IPS-15b (cell line): Measurements from ENCODE around the gene CLN3.

ENCODE experiments used
- H3K27me3 ChIP-seq: one replicate; pipeline ENCODE4 v1.6.1; 2013; ENCODE audit warnings: low read length; ENCODE audit not compliant: control insufficient read depth, insufficient read depth
- H3K36me3 ChIP-seq: one replicate; pipeline ENCODE4 v1.6.1; 2013; ENCODE audit warnings: low read length; ENCODE audit not compliant: control insufficient read depth, insufficient read depth
- H3K4me1 ChIP-seq: one replicate; pipeline ENCODE4 v1.6.1; 2013; ENCODE audit warnings: mild to moderate bottlenecking, low read length; ENCODE audit not compliant: control insufficient read depth, insufficient read depth
- H3K4me3 ChIP-seq: one replicate; pipeline ENCODE4 v1.5.1; 2013; ENCODE audit warnings: low read depth, low read length
- H3K9ac ChIP-seq: one replicate; pipeline ENCODE4 v1.6.1; 2013; ENCODE audit warnings: low read depth, mild to moderate bottlenecking, low read length
- H3K9me3 ChIP-seq: one replicate; pipeline ENCODE4 v1.6.1; 2013; ENCODE audit warnings: mild to moderate bottlenecking, low read length; ENCODE audit not compliant: control insufficient read depth, insufficient read depth

The CLN3 gene

GRCh38 chr16:28491970-28492474, at the start of gene CLN3:
Gene CLN3, minus strand, starts transcription at chr16:28492074. Its CDS starts 315 bp downstream, at chr16:28491759.
- Histone ChIP-seq H3K36me3 (no peaks in the 10 kb centered on the region), H3K9ac (peak within 1 kb of the TSS; percentile 90), H3K9me3 (no peaks in the 10 kb centered on the region), H3K4me1 (no peaks in the 10 kb centered on the region), H3K4me3 (peak within 1 kb of the TSS; percentile 83), H3K27me3 (no peaks in the 10 kb centered on the region)

DNA sequence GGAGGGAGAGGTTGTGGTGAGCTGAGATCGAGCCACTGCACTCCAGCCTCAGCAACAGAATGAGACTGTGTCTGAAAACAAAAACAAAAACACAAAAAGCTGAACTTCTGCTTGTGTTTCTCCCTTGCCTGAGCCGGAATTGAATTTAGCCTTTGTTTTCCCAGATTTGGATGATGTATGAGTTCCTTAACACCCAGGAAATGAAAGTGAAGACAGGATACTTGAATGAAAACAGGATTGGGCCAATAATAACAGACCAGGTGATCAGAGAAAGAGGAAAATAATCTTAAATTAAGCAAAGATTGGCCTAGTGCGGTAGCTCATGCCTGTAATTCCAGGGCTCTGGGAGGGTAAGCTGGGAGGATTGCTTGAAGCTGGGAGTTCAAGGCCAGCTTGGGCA, 48.5 kb upstream of the CLN3 start:
- no peaks in the 10 kb centered on the region for H3K4me1 ChIP-seq
- H3K27me3 ChIP-seq = no peaks in the 10 kb centered on the region
- no peaks in the 10 kb centered on the region for H3K9me3 ChIP-seq
- H3K9ac ChIP-seq = no peak overlapping the region
- no peaks in the 10 kb centered on the region for H3K36me3 ChIP-seq
- no peak overlapping the region for H3K4me3 ChIP-seq

DNA sequence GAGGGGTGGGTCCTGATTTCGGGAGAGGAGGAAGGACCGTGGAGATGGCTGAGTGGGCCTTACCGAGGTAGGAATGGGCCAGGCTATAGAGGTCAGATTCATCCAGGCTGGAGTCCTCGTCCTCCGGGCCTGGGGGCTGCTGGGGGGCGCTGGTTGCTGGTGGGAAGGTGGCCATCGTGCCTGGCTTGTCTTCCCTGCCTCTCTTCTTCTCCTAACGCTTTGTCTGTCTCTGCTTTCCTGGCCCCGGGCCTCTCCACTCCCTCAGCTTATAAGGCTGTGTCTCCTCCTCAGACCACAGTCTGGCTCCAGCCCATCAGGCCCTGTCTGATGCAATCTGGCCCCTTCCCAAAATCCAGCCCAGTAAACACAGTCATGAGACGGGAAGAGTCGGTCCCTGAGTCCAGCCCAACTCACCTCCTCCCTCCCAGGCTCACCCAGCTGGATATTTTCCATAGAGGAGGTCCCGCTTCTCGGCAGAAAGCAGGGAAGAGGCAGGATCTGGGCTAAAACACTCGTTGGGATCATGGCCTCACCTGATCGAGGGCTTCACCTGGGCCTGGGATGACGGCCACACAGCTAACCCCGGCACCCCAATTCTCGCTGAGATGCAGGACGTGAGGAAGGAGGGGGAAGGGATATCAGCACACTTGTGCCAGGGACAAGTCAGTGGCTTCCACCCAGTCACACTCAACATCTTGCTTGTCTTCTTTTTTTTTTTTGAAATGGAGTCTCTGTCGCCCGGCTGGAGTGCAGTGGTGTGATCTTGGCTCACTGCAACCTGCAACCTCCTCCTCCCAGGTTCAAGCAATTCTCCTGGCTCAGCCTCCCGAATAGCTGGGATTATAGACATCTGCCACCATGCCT, 47.1 kb upstream of the CLN3 start, which contains the start of gene NUPR1:
NUPR1 (minus strand) TSS at position 242 of the 864 bp plus-strand sequence; CDS start at position 175, 67 bp downstream.
- Histone ChIP-seq H3K9ac (no peak within 1 kb of the TSS), H3K4me3 (no peak within 1 kb of the TSS), H3K4me1 (no peaks in the 10 kb centered on the region), H3K36me3 (no peaks in the 10 kb centered on the region), H3K9me3 (no peaks in the 10 kb centered on the region), H3K27me3 (no peaks in the 10 kb centered on the region)

DNA sequence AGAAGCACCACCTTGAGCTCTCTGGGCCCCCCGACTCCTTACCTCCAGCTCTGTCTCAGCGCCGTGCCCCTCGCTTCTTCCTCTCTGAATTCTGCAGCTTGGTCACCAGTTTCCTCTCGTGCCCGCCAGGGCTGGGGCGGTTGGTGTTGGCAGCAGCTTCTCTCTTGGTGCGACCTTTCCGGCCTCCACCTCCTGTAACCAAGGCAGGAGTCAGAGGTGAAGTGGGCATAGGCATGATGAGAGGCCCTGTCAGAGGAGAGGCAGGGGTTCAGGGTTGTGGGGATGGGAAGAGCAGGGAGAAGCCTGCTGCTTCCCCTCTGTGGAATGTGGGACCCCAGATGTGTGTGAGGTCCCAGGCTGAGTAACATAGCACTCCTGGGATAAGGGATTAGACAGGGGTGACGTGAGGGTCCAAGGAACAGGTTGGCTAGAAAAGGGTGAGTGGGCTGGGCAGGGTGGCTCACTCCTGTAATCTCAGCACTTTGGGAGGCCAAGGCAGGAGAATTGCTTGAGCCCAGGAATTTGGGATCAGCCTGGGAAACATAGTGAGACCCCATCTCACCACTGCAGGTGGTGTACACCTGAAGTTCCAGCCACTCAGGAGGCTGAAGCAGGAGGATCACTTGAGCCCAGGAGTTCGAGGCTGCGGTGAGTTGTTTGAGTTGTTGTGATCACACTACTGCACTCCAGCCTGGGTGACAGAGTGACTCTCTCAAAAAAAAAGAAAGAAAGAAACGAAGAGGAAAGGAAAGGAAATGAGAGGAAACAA, 46.3 kb upstream of the CLN3 start:
- H3K4me3 ChIP-seq = no peak overlapping the region
- H3K27me3 ChIP-seq = no peaks in the 10 kb centered on the region
- H3K9me3 ChIP-seq = no peaks in the 10 kb centered on the region
- no peak overlapping the region for H3K9ac ChIP-seq
- H3K36me3 ChIP-seq = no peaks in the 10 kb centered on the region
- H3K4me1 ChIP-seq = no peaks in the 10 kb centered on the region

DNA sequence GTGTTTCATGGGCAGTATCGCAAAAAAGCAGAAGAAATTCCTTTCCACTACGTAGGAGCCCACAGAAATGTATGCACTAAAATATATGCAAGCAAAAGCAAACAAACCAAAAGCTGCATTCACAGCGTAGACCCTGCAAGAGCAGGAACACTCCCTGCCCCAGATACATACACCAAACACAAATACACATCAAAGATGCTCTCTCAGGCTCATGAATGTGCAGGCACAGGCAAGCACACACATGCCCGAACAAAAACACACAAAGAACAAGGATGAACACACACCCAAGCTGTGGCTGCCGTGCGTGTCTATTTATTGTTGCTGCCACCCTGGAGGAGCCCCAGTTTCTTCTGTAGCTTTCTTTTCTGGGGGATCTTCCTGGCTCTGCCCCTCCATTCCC, 45.2 kb upstream of the CLN3 start:
- no peak overlapping the region for H3K9ac ChIP-seq
- H3K9me3 ChIP-seq = no peaks in the 10 kb centered on the region
- H3K4me3 ChIP-seq = no peak overlapping the region
- H3K36me3 ChIP-seq = no peaks in the 10 kb centered on the region
- no peaks in the 10 kb centered on the region for H3K27me3 ChIP-seq
- no peaks in the 10 kb centered on the region for H3K4me1 ChIP-seq

DNA sequence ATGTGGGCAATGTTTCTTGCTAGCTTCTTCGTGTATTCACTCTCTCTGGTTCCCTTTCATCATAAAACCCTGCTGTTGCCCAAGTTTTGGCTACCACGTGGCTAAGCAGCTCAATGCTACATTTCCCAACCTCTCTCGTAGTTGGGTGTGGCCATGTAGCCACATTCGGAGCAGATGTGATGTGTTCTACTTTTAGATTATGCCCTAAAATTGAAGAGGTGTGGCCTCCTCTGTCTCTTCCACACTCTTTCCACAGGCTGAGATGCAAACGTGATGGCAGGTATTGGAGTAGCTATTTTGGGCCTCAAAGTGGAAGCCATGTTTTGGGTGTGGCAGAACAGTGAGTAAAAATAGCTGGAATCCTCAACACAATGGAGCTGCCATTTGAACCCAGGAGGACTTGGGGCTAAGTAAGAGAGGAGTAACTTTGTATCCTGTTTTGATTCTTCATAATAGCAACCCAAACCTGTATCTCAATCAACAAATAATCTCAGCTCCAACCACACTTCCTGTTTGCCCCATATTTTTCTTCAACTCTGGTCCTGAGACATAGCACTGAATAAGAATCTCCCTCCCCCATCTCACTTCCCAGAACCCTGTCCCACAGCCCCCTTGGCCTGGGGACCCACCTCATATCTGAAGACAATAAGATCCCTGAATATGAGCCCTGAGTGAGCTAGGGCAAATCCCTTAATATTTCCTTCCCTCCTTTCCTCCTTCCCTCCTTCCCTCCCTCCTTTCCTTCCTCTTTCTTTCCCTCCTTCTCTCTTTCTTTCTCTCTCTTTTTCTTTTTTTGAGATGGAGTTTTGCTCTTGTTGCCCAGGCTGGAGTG, 42.9 kb upstream of the CLN3 start:
- Histone ChIP-seq H3K9ac (no peak overlapping the region), H3K4me3 (no peak overlapping the region), H3K36me3 (no peaks in the 10 kb centered on the region), H3K27me3 (no peaks in the 10 kb centered on the region), H3K4me1 (no peaks in the 10 kb centered on the region), H3K9me3 (no peaks in the 10 kb centered on the region)

DNA sequence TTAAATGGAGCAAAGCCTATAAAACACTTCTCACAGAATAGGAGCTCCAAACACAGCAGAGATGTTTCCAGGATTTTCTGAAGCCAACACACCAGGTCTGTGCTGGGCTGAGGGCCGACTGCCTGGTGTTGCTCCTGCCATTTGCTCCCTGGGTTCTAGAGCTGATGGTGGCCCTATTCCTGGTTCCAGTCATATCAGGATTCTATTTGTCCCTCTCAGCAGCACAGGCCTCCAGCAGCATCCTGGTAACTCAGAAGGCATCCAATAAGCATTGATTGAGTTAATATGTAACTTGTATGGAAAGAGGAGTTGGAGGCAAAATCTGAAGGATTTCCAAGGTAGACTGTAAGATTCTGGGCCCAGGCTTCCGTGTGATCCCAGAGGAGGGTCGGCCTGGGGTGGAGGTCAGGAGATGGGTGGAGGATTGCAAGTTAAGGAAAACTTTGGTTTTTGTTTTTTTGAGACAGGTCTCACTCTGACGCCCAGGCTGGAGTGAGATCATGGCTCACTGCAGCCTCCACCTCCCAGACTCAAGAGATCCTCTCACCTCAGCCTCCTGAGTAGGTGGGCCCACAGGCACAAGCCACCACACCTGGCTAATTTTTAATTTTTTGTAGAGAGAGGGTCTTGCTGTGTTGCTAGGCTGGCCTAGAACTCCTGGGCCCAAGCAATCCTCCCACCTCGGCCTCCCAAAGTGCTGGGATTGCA, 41.2 kb upstream of the CLN3 start:
- Histone ChIP-seq H3K27me3 (no peaks in the 10 kb centered on the region), H3K36me3 (no peaks in the 10 kb centered on the region), H3K9me3 (no peaks in the 10 kb centered on the region), H3K4me1 (no peaks in the 10 kb centered on the region), H3K4me3 (no peak overlapping the region), H3K9ac (no peak overlapping the region)

- Histone ChIP-seq H3K36me3 (no peaks in the 10 kb centered on the region), H3K4me1 (no peaks in the 10 kb centered on the region), H3K9me3 (no peaks in the 10 kb centered on the region), H3K9ac (no peak overlapping the region), H3K4me3 (no peak overlapping the region), H3K27me3 (no peaks in the 10 kb centered on the region)
Measured at GRCh38 chr16:28531777-28532744, 40.2 kb upstream of the CLN3 start.

DNA sequence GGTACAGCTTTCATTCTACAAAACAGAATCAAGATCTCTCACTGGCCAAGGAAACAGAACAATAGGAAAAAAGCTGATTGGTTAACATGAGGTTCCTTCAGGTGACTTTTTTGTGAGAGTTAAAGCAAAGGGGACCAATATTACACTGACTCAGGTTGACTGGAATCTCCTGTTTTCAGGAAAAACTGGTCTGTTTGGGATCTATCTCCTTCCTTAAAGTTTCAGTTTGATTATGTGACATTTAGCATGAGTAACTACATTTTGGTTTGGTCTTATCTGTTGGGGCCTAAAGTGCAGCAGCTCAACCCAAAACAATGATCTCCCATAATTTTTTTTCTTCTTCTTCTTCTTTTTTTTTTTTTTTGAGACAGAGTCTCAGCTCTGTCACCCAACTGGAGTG, 37.2 kb upstream of the CLN3 start:
- Histone ChIP-seq H3K9ac (no peak overlapping the region), H3K27me3 (no peaks in the 10 kb centered on the region), H3K9me3 (no peaks in the 10 kb centered on the region), H3K4me1 (no peaks in the 10 kb centered on the region), H3K4me3 (no peak overlapping the region), H3K36me3 (no peaks in the 10 kb centered on the region)

DNA sequence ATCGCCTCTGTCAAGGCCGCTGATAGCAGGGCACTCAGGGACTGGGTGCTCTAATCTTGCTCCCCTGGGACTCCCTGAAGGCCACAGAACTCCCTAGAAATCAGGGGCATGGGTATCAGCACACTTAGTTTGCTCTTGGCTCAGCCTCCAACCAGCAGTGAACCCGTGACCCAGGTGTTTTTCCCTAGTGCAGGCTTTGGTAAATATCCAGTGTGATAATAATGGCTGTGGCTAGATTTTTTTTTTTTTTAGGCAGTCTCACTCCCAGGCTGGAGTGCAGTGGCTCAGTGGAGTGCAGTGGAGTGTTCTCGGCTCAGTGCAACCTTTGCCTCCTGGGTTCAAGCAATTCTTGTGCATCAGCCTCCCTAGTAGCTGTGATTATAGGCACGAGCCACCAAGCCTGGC, 36.6 kb upstream of the CLN3 start:
- no peaks in the 10 kb centered on the region for H3K4me1 ChIP-seq
- no peaks in the 10 kb centered on the region for H3K36me3 ChIP-seq
- no peaks in the 10 kb centered on the region for H3K27me3 ChIP-seq
- H3K9ac ChIP-seq = no peak overlapping the region
- H3K4me3 ChIP-seq = no peak overlapping the region
- no peaks in the 10 kb centered on the region for H3K9me3 ChIP-seq
